Measurements from ENCODE around the gene TRAPPC2. TPM values are rescaled to one million over a fixed set of nuclear protein-coding genes. Genes with fewer than 3 reads are reported as not detected.
A peak's percentile ranks its signal among the peaks of the same experiment; 100 is the strongest.

Gene TRAPPC2
- total and polyA plus RNA-seq, 12 donors: 4.3 to 20.5 (median 11.0) TPM

DNA sequence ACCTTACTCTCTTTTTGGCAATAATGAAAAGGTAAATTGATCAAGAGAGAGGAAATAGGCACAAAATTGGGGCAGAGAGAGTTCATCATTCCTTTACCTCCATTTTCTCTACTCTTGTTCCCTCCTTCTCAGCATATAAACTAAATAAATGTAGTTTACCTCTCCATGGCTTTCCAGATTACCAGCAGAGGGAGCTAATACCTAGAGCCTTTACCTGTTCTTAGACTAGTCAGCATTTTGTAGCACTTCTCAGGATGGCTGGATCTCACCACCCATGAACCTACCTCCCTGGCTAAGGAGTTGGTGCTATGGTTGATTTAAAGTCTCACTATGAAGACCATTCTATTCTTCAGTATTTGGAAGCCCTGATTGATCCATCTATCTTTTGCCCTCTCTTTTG lies 15.8 kb upstream of the TRAPPC2 start:
- Histone ChIP-seq H3K36me3 (replicated peaks in 1 of 2) (peaks cover 0 to 12% of the 10 kb centered on the region in 2 donors), H3K27me3 (no peaks in the 10 kb centered on the region), H3K4me1 (replicated peaks in 1 of 2) (no peaks in the 10 kb centered on the region), H3K27ac (no peak overlapping the region), H3K4me3 (no peak overlapping the region), H3K9me3 (replicated peaks in 1 of 3) (no peaks in the 10 kb centered on the region)
- TF ChIP-seq, protein P1, sequence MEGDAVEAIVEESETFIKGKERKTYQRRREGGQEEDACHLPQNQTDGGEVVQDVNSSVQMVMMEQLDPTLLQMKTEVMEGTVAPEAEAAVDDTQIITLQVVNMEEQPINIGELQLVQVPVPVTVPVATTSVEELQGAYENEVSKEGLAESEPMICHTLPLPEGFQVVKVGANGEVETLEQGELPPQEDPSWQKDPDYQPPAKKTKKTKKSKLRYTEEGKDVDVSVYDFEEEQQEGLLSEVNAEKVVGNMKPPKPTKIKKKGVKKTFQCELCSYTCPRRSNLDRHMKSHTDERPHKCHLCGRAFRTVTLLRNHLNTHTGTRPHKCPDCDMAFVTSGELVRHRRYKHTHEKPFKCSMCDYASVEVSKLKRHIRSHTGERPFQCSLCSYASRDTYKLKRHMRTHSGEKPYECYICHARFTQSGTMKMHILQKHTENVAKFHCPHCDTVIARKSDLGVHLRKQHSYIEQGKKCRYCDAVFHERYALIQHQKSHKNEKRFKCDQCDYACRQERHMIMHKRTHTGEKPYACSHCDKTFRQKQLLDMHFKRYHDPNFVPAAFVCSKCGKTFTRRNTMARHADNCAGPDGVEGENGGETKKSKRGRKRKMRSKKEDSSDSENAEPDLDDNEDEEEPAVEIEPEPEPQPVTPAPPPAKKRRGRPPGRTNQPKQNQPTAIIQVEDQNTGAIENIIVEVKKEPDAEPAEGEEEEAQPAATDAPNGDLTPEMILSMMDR (IDR thresholded peaks at IDR 0.05): peak in 5 of 6 experiments; percentile 24 to 55 (median 40)
- TF ChIP-seq POLR2A (IDR thresholded peaks at IDR 0.05): no peak
- no peak for DNase-seq
- intact Hi-C loops (cut with DNase I): loop anchor here in 1 of 2 donors (10.0 kb wide), 1 partner anchor 285 kb away; no protein-coding TSS in a partner anchor

DNA sequence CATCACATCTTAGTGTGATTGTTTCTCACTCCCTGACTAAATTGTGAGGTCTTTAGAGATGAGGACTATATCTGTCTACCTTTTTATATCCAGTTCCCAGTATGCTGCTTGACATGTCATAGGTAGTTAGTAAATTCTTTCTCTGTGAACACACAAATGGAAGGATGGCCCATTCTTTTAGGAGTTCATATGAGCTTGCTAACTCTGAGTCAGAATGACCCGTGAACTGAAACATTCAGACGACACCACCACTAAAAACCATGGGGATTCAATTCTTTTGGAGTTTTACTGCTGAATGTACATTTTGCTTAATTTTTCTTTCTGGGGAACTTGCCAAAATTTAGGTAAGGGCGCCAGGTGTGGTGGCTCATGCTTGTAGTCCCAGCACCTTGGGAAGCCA lies 14.1 kb upstream of the TRAPPC2 start:
- intact Hi-C loops (cut with DNase I): loop anchor here in 1 of 2 donors (5.0 kb wide), 1 partner anchor 91 kb away; no protein-coding TSS in a partner anchor
- H3K4me3 ChIP-seq: no peak overlapping the region
- no peak for TF ChIP-seq POLR2A (IDR thresholded peaks at IDR 0.05)
- TF ChIP-seq, protein P1 (IDR thresholded peaks at IDR 0.05): no peak
- H3K9me3 ChIP-seq (replicated peaks in 1 of 3): no peaks in the 10 kb centered on the region
- 92 to 94% (median 92%) methylated on average over 3 of the region's 3 CpGs for WGBS, 4 donors
- no peaks in the 10 kb centered on the region for H3K27me3 ChIP-seq
- H3K4me1 ChIP-seq (replicated peaks in 1 of 2): no peaks in the 10 kb centered on the region
- H3K36me3 ChIP-seq (replicated peaks in 1 of 2): peaks cover 0 to 12% of the 10 kb centered on the region in 2 donors
- no peak for DNase-seq
- no peak overlapping the region for H3K27ac ChIP-seq

DNA sequence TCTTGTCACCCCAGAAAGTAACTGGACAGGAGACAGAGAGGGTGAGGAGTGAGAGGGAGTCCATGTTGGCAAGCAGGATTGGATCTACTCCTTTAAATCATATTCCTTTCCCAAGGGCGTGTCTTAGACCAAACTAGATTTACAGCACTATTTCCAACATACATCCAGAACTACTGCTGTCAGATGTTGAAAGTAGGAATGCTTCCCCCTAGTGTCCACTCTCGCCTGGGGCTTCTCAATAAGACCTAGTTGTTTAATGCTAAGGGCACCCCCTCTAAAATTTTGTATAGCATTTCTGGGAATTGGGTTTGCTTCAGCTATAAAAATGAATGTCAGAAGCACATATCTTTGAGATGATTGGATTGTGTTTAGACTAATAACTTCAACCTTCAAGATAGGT lies 13.4 kb upstream of the TRAPPC2 start:
- intact Hi-C loops (cut with DNase I): loop anchor here in 1 of 2 donors (5.0 kb wide), 1 partner anchor 91 kb away; no protein-coding TSS in a partner anchor
- Histone ChIP-seq H3K4me3 (no peak overlapping the region), H3K4me1 (replicated peaks in 1 of 2) (no peaks in the 10 kb centered on the region), H3K27me3 (no peaks in the 10 kb centered on the region), H3K36me3 (replicated peaks in 1 of 2) (peaks cover 0 to 12% of the 10 kb centered on the region in 2 donors), H3K9me3 (replicated peaks in 1 of 3) (no peaks in the 10 kb centered on the region), H3K27ac (peak overlapping the region in 1 of 5 donors; percentile 4)
- peak in 4 of 7 donors; percentile 35 to 71 (median 60) for DNase-seq
- TF ChIP-seq POLR2A (IDR thresholded peaks at IDR 0.05): no peak
- TF ChIP-seq, protein P1 (IDR thresholded peaks at IDR 0.05): peak in 5 of 6 experiments; percentile 6 to 50 (median 39)
- 15 to 60% (median 38%) methylated on average over 2 of the region's 2 CpGs for WGBS, 4 donors

DNA sequence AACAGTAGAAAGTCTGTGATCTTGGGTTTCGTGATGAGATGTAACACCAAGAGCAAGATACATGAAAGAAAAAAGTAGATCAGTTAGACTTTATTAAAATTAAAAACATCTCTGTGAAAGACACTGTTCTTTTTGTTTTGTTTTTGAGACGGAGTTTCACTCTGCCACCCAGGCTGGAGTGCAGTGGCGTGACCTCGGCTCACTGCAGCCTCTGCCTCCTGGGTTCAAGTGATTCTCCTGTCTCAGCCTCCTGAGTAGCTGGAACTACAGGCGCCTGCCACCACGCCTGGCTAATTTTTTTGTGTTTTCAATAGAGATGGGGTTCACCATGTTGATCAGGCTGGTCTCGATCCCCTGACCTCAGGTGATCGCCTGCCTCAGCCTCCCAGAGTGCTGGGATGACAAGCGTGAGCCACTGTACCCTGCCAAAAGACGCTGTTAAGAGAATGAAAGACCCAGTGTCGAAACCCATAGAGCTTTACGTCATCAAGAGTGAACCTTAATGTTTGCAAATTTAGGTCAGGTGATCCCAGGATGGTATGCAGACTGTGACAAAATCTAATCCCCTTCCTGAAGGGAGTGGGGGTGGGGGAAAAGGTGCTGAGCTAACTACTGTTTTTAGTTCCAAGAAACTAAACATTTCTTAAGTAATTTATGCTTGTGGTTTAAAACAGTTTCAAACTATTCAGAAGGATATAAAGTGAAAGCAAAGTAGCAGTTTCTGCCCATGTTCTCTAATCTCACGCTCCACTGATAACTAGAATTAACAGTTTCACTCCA lies 8.2 kb upstream of the TRAPPC2 start:
- no peak for DNase-seq
- WGBS, 4 donors: 72 to 87% (median 82%) methylated on average over 7 to 13 of the region's 13 CpGs
- Histone ChIP-seq H3K27me3 (no peaks in the 10 kb centered on the region), H3K27ac (peak overlapping the region in 1 of 5 donors; percentile 8), H3K4me1 (replicated peaks in 1 of 2) (no peaks in the 10 kb centered on the region), H3K36me3 (replicated peaks in 1 of 2) (peaks cover 0 to 8% of the 10 kb centered on the region in 2 donors), H3K9me3 (replicated peaks in 1 of 3) (no peaks in the 10 kb centered on the region), H3K4me3 (no peak overlapping the region)
- intact Hi-C loops (cut with DNase I): no loop called here
- TF ChIP-seq, protein P1 (IDR thresholded peaks at IDR 0.05): no peak
- TF ChIP-seq POLR2A (IDR thresholded peaks at IDR 0.05): no peak

All from adrenal gland (tissue), 12 donors.